ENCODE results near the gene CDC42BPA. TPM values are rescaled to one million over a fixed set of nuclear protein-coding genes. Genes with fewer than 3 reads are reported as not detected.

CDC42BPA gene
- total and polyA plus RNA-seq, 2 of the 8 experiments (the other 6 are each of a cell fraction or from before 2014, with no cell fraction given), result 7.1 to 28.5 TPM

DNA sequence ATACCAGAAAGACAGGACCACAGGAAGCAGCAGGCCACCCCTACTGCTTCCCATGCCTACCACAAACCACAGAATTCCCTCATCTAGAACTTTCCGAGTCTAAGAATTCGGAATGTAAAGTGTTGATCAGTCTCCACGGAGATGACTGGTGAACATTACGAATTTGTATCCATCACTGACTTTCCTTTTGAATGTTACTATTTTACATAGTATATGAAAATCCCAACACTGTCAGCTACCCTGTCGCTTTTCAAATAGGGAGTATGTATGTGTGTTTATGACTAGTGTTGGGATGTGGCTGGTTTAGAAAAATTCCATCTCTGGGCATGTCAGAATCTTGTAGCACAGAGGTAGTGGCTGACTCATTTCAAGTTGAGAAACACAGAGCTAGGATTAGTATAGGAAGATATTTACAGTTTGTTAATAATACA is 260.0 kb downstream of the CDC42BPA start (continued):
- TF ChIP-seq, protein P1, sequence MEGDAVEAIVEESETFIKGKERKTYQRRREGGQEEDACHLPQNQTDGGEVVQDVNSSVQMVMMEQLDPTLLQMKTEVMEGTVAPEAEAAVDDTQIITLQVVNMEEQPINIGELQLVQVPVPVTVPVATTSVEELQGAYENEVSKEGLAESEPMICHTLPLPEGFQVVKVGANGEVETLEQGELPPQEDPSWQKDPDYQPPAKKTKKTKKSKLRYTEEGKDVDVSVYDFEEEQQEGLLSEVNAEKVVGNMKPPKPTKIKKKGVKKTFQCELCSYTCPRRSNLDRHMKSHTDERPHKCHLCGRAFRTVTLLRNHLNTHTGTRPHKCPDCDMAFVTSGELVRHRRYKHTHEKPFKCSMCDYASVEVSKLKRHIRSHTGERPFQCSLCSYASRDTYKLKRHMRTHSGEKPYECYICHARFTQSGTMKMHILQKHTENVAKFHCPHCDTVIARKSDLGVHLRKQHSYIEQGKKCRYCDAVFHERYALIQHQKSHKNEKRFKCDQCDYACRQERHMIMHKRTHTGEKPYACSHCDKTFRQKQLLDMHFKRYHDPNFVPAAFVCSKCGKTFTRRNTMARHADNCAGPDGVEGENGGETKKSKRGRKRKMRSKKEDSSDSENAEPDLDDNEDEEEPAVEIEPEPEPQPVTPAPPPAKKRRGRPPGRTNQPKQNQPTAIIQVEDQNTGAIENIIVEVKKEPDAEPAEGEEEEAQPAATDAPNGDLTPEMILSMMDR (IDR thresholded peaks at IDR 0.05; ENCODE audit: control extremely low read depth in 1 of 3, insufficient read depth in 1 of 3, low read depth in 1 of 3, low read length in 3 of 3), result no peak
- TF ChIP-seq BRCA1 (IDR thresholded peaks at IDR 0.05; ENCODE audit: low read depth, low read length), result no peak

All from H1 (cell line).